SK-N-MC (cell line): ENCODE results near the gene POLR3A.

Source experiments
- EZH2 ChIP-seq: fragments of 200-600 bp; sonication (generic); IDR thresholded peaks from one replicate; pipeline ENCODE4 v1.6.1; 2017; ENCODE audit warnings: antibody characterized with exemption
- POLR2AphosphoS5 ChIP-seq: IDR thresholded peaks from 2 replicates; pipeline ENCODE4 v1.6.1; 2012; ENCODE audit warnings: mild to moderate bottlenecking, low read depth, low read length, borderline replicate concordance

- TF ChIP-seq EZH2: no peak
- no peak for TF ChIP-seq POLR2AphosphoS5
Measured at GRCh38 chr10:78044699-78045098, 15.4 kb upstream of the POLR3A start.
